ENCODE results near the gene RBBP8NL.

The RBBP8NL gene

DNA sequence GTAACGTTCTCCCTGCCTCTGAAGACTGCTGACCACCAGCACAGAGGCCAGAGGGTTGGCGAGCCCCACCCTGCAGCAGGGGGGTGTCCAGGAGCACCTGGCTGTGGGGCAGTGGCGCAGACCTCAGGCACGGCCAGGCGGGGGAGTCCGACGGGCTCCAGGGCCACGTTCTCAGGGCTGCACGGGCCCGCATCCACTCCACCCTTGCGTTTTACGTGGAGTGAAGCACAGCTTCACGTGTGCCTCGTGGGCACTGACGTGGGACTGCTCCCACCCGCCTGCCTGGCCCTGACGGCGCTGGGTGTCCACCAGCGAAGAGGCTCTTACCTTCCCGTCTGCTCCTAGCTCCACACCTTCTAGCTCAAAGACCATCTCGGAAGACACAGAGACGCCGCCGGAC lies 33.5 kb downstream of the RBBP8NL start:
- no peak overlapping the region for H3K4me3 ChIP-seq (ENCODE audit: low read depth, low read length)
- no peak for DNase-seq (ENCODE audit: low read depth)
- TF ChIP-seq, protein P1, sequence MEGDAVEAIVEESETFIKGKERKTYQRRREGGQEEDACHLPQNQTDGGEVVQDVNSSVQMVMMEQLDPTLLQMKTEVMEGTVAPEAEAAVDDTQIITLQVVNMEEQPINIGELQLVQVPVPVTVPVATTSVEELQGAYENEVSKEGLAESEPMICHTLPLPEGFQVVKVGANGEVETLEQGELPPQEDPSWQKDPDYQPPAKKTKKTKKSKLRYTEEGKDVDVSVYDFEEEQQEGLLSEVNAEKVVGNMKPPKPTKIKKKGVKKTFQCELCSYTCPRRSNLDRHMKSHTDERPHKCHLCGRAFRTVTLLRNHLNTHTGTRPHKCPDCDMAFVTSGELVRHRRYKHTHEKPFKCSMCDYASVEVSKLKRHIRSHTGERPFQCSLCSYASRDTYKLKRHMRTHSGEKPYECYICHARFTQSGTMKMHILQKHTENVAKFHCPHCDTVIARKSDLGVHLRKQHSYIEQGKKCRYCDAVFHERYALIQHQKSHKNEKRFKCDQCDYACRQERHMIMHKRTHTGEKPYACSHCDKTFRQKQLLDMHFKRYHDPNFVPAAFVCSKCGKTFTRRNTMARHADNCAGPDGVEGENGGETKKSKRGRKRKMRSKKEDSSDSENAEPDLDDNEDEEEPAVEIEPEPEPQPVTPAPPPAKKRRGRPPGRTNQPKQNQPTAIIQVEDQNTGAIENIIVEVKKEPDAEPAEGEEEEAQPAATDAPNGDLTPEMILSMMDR (IDR thresholded peaks at IDR 0.05; ENCODE audit: low read depth, low read length, missing control alignments) = no peak
- in situ Hi-C loops (cut with HindIII; ENCODE audit: low sequenced_read_pairs) = loop anchor here (25.0 kb wide), 1 partner anchor 107 kb away; no protein-coding TSS in a partner anchor

DNA sequence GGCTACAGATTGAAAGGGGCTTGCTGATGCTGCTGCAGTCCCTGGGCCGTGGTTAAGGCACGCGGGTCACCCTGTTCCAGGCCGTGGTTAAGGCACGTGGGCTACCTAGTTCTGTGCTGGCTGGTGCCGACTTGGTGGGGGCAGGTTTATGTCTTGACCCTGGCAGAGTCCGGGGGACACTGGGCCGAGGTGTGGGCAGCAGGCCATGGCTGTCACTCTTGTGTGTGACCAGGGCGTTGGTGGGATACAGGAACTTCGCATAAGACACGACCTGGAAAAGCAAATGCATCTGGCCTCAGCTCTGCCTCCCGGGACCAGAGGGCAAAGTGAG lies 34.0 kb downstream of the RBBP8NL start:
- in situ Hi-C loops (cut with HindIII; ENCODE audit: low sequenced_read_pairs) = loop anchor here (25.0 kb wide), 1 partner anchor 106 kb away; no protein-coding TSS in a partner anchor
- no peak overlapping the region for H3K4me3 ChIP-seq (ENCODE audit: low read depth, low read length)
- no peak for DNase-seq (ENCODE audit: low read depth)
- TF ChIP-seq, protein P1 (IDR thresholded peaks at IDR 0.05; ENCODE audit: low read depth, low read length, missing control alignments) = no peak

DNA sequence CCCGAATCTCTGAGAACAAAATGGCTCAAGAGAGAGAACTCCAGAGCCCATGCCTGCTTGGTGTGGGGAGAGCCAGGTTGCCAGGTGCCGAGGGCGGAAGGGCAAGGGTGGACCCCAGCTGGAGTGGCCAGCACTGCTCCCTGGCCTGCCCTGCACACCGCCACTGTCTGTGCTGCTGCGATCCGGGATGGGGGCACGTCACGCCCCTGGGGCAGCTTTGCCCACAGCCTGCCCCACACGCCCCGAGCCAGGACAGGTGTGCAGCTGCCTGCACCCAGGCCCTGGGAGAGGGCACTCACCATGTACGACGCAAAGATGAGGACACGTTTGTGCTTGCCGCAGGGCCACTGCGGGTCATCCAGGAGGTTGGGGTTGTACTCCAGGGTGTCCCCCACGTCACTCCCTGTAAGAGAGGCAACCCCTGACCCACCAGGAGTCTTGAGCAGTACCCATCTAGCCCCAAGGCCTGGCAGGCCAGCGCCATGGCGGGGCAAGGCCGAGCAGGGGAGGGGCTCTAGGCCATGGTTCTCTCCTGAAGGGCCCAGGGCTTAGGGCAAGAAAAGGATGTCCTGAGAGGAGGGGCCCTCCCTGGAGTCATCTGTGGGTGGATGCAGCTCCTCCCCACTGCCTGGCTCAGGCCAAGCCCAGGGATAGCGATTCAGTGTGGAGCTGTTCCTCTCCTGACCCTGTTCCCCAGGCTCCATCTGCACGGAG lies 34.6 kb downstream of the RBBP8NL start:
- TF ChIP-seq, protein P1 (IDR thresholded peaks at IDR 0.05; ENCODE audit: low read depth, low read length, missing control alignments) = no peak
- in situ Hi-C loops (cut with HindIII; ENCODE audit: low sequenced_read_pairs) = loop anchor here (25.0 kb wide), 1 partner anchor 105 kb away; no protein-coding TSS in a partner anchor
- H3K4me3 ChIP-seq (ENCODE audit: low read depth, low read length) = no peak overlapping the region
- DNase-seq (ENCODE audit: low read depth) = no peak

DNA sequence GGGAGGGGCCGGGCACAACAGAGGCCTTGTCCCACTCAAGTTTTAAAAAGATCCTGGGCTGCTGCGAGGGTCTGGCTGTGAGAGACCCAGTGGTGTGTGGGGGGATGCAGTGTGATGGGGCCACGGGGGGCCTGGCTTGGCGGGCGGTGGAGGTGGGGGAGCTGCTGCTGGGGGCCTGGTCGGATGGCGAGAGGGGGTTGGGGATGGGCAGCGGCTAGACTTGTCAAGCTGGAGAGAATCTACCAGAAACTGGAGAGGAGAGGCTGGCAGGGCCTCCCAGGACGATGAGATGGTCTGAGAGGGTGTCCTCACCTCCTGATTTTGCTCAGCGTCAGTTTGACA lies 35.3 kb downstream of the RBBP8NL start:
- TF ChIP-seq, protein P1 (IDR thresholded peaks at IDR 0.05; ENCODE audit: low read depth, low read length, missing control alignments) = no peak
- in situ Hi-C loops (cut with HindIII; ENCODE audit: low sequenced_read_pairs) = loop anchor here (25.0 kb wide), 1 partner anchor 105 kb away; no protein-coding TSS in a partner anchor
- H3K4me3 ChIP-seq (ENCODE audit: low read depth, low read length) = no peak overlapping the region
- DNase-seq (ENCODE audit: low read depth) = no peak

DNA sequence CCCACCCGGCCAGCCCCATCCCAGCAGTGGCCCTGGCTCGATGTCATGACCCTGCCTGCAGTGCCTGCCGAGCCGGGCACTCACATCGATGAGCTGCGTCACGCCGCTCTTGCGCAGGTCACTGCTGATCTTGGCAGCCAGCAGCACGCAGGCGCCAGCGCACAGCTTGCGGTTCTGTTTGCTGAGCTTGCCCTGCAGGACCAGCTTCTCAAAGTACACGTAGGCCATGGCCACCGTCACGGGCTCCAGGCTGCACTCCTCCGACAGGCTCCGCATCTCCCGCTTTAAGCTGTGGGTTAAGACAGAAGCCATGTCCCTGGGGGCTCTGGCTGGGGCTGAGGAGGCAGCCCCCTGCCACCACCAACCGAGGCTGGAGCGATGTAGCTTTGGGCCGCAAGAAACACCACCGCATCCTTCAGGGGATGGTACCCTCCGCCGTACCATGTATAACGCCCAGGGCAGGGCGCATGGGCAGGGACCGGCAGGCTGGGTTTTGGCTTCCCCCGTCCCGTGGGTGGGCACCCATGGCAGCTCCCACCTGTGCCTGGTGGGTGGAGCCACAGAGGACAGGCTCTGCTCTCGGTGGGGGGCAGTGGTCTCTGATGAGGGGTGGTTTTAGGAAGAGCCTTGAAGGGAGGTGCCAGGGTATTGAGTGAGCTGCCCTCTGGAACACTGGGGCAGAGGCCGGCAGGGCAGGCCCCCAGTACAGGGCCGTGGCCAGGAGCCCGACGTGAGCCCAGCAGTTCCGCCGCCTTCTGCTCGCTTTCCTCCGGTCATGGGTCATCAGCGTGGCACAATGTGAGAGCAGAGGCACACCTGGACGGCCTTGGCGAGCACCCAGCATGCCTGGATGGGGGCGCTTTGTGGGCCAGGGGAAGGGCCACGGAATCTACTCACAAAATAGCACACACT lies 35.9 kb downstream of the RBBP8NL start:
- TF ChIP-seq, protein P1 (IDR thresholded peaks at IDR 0.05; ENCODE audit: low read depth, low read length, missing control alignments) = no peak
- no peak for DNase-seq (ENCODE audit: low read depth)
- H3K4me3 ChIP-seq (ENCODE audit: low read depth, low read length) = no peak overlapping the region
- in situ Hi-C loops (cut with HindIII; ENCODE audit: low sequenced_read_pairs) = loop anchor here (25.0 kb wide), 1 partner anchor 104 kb away; no protein-coding TSS in a partner anchor

DNA sequence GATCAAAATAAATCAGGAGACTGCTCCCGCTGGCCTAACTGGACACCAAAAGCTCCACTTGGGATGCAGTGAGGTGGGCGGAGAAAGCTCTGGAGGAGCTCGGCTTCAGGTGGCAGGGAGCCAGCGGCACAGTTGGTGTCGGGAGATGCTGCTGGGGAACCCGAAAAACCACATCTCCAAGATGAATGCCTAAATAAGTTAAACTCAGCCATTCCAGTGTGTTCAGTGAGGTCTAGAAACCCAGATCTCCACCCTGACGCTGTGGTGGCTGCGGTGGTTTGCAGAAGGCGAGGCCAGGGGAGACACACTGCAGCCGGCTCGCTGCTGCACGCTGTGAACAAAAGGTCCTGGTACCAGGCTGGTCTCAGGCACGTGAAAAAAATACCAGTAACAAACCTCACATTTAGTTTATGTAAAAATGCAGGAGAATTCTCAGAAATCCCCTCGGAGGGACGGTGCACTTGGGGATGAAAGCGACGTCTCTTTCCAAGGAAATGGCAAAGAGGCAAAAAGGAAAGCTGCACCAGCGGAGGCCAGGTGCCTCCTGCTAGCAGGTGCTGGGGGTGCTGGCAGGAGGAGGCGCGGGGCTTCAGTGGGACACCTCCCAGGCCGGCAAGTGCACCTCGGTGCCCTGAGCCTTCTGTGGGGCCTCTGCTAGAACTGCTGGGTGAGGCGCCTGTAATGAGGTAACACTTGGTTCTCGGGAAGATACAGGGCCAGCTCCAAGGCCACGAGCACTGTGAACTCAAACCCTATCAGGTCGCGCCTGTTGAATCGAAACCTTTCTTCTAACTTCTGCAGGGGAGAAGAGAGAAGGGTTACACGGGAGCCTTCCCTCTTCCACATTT lies 36.8 kb downstream of the RBBP8NL start:
- TF ChIP-seq, protein P1 (IDR thresholded peaks at IDR 0.05; ENCODE audit: low read depth, low read length, missing control alignments) = no peak
- no peak overlapping the region for H3K4me3 ChIP-seq (ENCODE audit: low read depth, low read length)
- in situ Hi-C loops (cut with HindIII; ENCODE audit: low sequenced_read_pairs) = loop anchor here (25.0 kb wide), 1 partner anchor 103 kb away; no protein-coding TSS in a partner anchor
- no peak for DNase-seq (ENCODE audit: low read depth)
